Activated T-cell treated with anti-CD3 and anti-CD28 coated beads, Interleukin-2, amount 50 U/mL, for 24 hours (primary cell): ENCODE results near the gene LCE1B.

Experiments used
- DNase-seq: peaks from one replicate; pipeline ENCODE4 v3.0.0-alpha.2; 2020
- H3K27ac Mint-ChIP-seq: 2 replicates; pipeline ENCODE4 v1.8.0; 2020; ENCODE audit warnings: mild to moderate bottlenecking, mixed read lengths
- H3K27me3 Mint-ChIP-seq: 2 replicates; pipeline ENCODE4 v1.8.0; 2020; ENCODE audit warnings: mixed read lengths
- H3K36me3 Mint-ChIP-seq: 2 replicates; pipeline ENCODE4 v1.8.0; 2020; ENCODE audit warnings: low read depth, mixed read lengths
- H3K4me1 Mint-ChIP-seq: 2 replicates; pipeline ENCODE4 v1.8.0; 2020; ENCODE audit warnings: low read depth, mixed read lengths
- H3K4me3 Mint-ChIP-seq: 2 replicates; pipeline ENCODE4 v1.8.0; 2020; ENCODE audit warnings: mild to moderate bottlenecking, moderate library complexity, mixed read lengths
- H3K9me3 Mint-ChIP-seq: 2 replicates; pipeline ENCODE4 v1.8.0; 2020; ENCODE audit warnings: mixed read lengths

Gene LCE1B

DNA sequence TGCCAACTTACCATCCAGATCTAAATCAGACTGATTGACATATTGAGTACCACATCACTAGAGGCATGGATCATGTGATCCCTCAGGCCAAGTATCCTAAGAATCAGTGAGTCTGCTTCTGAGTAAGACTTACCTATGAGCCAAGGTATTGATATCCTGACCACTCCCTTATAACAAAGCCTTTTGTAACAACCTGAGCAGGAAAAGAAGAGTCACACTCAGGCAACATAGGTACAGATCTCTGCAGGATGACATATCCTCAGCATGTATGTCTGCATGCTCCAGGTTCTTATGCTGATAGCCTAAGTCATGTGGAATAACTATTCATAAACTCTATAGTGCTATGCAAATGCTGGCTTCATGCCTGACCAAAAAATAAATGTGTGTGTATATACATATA, 13.2 kb downstream of the LCE1B start:
- H3K9me3 Mint-ChIP-seq, result no peaks in the 10 kb centered on the region
- H3K36me3 Mint-ChIP-seq, result no peaks in the 10 kb centered on the region
- H3K27ac Mint-ChIP-seq, result no peak overlapping the region
- no peak for DNase-seq
- no peaks in the 10 kb centered on the region for H3K4me1 Mint-ChIP-seq
- H3K27me3 Mint-ChIP-seq, result peaks cover 49% of the 10 kb centered on the region
- no peak overlapping the region for H3K4me3 Mint-ChIP-seq

DNA sequence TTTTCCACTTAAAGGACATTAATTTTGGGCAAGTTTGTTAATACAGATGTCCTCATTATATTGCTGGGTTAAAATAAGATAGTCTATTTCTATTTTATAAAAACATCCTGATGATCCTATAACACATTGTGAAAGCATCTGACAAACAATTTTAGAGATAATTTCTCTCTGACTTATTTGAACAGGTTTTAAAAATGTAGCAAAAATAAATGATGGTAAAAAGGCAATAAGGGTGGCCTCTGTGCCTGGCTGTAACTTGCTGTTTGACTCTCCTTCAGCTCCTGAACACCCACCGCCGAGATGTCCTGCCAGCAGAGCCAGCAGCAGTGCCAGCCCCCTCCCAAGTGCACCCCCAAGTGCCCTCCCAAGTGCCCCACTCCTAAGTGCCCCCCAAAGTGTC, 15.4 kb downstream of the LCE1B start, which contains the start of gene LCE1A:
LCE1A (plus strand) TSS at position 301 of the 400 bp plus-strand sequence; CDS start at position 301, 0 bp downstream.
- Mint-ChIP-seq H3K4me3 (no peak within 1 kb of the TSS), H3K4me1 (no peaks in the 10 kb centered on the region), H3K27ac (no peak within 1 kb of the TSS), H3K27me3 (peaks cover 61% of the 10 kb centered on the region), H3K9me3 (no peaks in the 10 kb centered on the region), H3K36me3 (no peaks in the 10 kb centered on the region)
- DNase-seq, result no peak

DNA sequence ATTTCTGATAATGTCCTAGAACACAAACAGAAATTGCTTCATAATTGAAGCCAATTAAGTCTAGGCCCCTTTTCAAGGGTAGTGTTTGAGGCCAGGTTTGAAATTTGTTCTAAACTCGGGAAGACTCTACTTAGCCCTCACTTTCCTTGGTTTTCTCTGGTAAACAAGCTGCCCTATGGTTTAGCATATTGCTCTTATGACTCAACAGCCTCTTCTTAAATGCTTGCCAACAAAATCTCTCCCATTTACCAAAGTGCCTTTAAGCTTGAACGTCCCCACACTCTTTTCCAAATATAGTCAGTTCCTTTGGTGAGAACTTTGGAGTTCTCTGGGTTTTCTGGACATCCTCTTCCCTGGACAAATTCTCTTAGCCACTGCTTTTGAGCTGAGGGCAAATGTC, 25.1 kb downstream of the LCE1B start:
- no peak for DNase-seq
- Mint-ChIP-seq H3K36me3 (no peaks in the 10 kb centered on the region), H3K4me1 (no peaks in the 10 kb centered on the region), H3K27ac (no peak overlapping the region), H3K9me3 (no peaks in the 10 kb centered on the region), H3K27me3 (peaks cover 20% of the 10 kb centered on the region), H3K4me3 (no peak overlapping the region)

DNA sequence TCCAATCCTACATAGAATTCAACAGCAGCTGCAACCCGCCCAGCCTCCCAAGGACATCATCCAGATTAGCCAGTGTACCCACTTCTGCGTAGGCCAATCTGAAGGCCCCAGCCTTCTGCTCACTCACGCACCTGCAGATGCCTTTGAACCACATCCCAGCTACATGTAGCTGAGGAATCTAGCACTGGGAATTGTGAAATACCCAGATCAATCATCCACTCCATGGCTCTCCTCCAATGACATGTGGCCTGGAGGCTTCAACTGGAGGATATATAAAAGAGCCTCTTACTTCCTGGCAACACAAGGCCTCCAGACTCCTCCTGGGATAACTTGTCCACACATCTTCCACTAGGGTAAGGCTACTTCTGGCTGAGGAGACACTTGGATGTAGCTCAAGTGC, 30.8 kb downstream of the LCE1B start, which contains the start of gene LCE6A:
LCE6A (plus strand) TSS at position 301 of the 400 bp plus-strand sequence. CDS start 665 bp downstream, outside the sequence.
- Mint-ChIP-seq H3K27me3 (peaks cover 34% of the 10 kb centered on the region), H3K4me3 (no peak within 1 kb of the TSS), H3K9me3 (no peaks in the 10 kb centered on the region), H3K27ac (no peak within 1 kb of the TSS), H3K4me1 (no peaks in the 10 kb centered on the region), H3K36me3 (no peaks in the 10 kb centered on the region)
- no peak for DNase-seq

DNA sequence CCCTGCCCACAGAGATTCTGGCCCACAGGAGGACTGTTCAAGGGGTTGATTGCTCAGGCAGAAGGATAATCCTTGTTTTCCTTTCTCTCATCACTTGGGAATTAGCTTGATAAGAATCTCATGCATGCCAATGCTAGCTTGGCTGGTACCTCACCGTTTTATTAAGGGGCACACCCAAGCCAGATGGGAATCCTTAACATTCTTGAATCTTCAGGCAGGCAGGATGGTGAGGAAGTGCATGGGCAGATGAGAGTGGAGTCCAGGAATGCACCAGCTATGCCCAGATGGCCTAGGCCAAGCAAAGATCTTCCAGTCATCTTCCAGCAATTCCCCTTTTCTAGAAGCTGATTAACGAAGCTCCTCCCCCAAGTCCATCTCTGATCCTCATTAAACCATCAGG, 43.9 kb downstream of the LCE1B start:
- H3K9me3 Mint-ChIP-seq, result no peaks in the 10 kb centered on the region
- H3K4me1 Mint-ChIP-seq, result no peaks in the 10 kb centered on the region
- no peak for DNase-seq
- H3K36me3 Mint-ChIP-seq, result no peaks in the 10 kb centered on the region
- H3K27ac Mint-ChIP-seq, result no peak overlapping the region
- peaks cover 12% of the 10 kb centered on the region for H3K27me3 Mint-ChIP-seq
- no peak overlapping the region for H3K4me3 Mint-ChIP-seq

DNA sequence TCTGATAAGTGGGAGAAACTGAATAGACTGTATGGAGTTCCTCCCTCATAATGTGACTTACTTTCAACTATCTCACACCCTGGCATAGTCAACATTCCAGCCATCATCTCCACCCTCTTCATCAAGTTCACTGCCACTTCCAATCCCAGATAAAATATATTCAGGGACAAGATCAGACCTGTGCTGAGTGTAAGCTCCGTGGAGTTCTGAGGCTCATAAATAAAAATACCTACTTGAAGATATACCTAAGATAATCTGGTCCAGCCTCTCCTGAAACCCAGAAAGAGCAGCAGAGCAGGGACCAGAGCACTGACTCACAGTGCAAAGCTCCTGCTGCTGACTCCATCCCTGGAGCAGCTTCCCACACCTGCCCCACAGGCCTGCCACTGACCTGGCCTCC, 46.3 kb downstream of the LCE1B start:
- Mint-ChIP-seq H3K27ac (no peak overlapping the region), H3K4me3 (no peak overlapping the region), H3K27me3 (peaks cover 15% of the 10 kb centered on the region), H3K4me1 (no peaks in the 10 kb centered on the region), H3K9me3 (no peaks in the 10 kb centered on the region), H3K36me3 (no peaks in the 10 kb centered on the region)
- no peak for DNase-seq

DNA sequence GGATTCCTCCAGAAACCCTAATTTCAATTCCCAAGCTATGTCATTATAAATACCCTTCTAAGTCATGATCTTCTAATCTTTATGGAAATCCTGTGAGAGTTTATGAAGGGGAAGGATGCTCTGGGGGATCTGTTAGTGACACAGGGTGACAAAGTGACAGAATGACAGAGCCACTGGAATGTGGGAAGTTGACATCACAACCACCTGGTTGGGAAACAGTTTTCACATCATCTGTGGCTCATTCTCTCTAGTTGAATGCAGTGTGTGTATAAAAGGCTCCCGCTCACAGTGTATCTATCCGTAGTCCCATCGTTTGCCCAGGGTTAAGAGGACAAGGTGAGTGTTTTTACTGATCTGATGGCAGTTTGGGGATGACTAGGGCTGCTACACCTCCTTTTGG, 47.9 kb downstream of the LCE1B start, which contains the start of gene LCE7A:
LCE7A (plus strand) TSS at position 301 of the 400 bp plus-strand sequence. CDS start 702 bp downstream, outside the sequence.
- DNase-seq, result no peak
- Mint-ChIP-seq H3K4me3 (no peak within 1 kb of the TSS), H3K4me1 (no peaks in the 10 kb centered on the region), H3K9me3 (no peaks in the 10 kb centered on the region), H3K36me3 (no peaks in the 10 kb centered on the region), H3K27ac (no peak within 1 kb of the TSS), H3K27me3 (peaks cover 18% of the 10 kb centered on the region)

DNA sequence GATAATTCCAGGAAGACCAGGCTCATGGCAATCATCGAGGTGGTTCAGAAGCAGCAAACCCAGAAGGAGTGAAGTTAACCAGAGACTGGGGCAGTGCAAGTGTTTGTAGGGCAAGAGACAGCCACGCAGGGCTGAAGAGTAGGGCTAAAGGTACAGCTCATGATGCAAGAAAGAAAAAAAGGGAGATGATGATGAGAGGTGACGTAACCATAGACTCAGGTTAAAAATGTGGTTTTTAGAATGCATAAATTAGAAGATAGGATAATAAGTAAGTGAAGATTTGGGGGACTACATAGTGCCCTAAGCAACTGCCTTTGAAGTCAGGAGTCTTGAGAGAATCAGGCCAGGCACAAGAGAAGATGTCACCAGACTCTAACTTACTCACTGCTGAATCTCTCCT, 48.4 kb downstream of the LCE1B start:
- H3K27me3 Mint-ChIP-seq, result peaks cover 18% of the 10 kb centered on the region
- no peaks in the 10 kb centered on the region for H3K9me3 Mint-ChIP-seq
- no peak for DNase-seq
- H3K27ac Mint-ChIP-seq, result no peak overlapping the region
- H3K4me1 Mint-ChIP-seq, result no peaks in the 10 kb centered on the region
- no peak overlapping the region for H3K4me3 Mint-ChIP-seq
- no peaks in the 10 kb centered on the region for H3K36me3 Mint-ChIP-seq

DNA sequence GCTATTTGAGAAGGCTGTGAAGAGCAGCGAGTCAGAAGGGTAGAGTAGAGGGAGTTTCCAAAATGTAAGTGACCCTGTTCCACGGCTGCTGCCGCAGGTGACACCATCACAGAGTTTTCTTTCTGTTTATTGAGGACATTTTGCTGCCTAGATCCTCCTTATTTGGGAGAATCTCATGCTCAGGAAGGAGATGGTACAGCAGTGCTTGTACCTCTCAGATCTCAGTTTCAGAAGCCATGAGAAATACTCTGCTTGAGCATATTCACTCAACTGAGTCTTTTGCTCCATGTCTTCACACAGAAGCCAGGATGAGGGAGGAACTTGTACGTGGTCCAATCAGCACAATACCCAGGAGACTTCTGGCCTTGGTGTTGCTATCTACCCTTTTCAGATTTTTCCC, 49.6 kb downstream of the LCE1B start:
- H3K4me1 Mint-ChIP-seq, result no peaks in the 10 kb centered on the region
- H3K36me3 Mint-ChIP-seq, result no peaks in the 10 kb centered on the region

More for the DNA sequence above, 49.6 kb downstream of the LCE1B start:
- Mint-ChIP-seq H3K27ac (no peak overlapping the region), H3K27me3 (peaks cover 14% of the 10 kb centered on the region), H3K4me3 (no peak overlapping the region), H3K9me3 (no peaks in the 10 kb centered on the region)
- no peak for DNase-seq
